KOPT-K1 (cell line): ENCODE results near the gene PRR5.

Experiments used
- H3K27ac ChIP-seq: fragments of 200-600 bp; sonication (generic); 2 replicates; pipeline ENCODE4 v1.5.1; 2016; ENCODE audit warnings: antibody characterized with exemption, mild to moderate bottlenecking, low read depth, low read length; ENCODE audit not compliant: poor library complexity, severe bottlenecking
- H3K36me3 ChIP-seq: fragments of 200-600 bp; sonication (generic); 2 replicates; pipeline ENCODE4 v1.5.1; 2017; ENCODE audit warnings: antibody characterized with exemption, mild to moderate bottlenecking, low read length, moderate library complexity; ENCODE audit not compliant: insufficient read depth
- H3K9me3 ChIP-seq: fragments of 200-600 bp; sonication (generic); 2 replicates; pipeline ENCODE4 v1.5.1; 2017; ENCODE audit warnings: antibody characterized with exemption, low read length, mild to moderate bottlenecking; ENCODE audit not compliant: insufficient read depth, poor library complexity, severe bottlenecking

Gene PRR5

DNA sequence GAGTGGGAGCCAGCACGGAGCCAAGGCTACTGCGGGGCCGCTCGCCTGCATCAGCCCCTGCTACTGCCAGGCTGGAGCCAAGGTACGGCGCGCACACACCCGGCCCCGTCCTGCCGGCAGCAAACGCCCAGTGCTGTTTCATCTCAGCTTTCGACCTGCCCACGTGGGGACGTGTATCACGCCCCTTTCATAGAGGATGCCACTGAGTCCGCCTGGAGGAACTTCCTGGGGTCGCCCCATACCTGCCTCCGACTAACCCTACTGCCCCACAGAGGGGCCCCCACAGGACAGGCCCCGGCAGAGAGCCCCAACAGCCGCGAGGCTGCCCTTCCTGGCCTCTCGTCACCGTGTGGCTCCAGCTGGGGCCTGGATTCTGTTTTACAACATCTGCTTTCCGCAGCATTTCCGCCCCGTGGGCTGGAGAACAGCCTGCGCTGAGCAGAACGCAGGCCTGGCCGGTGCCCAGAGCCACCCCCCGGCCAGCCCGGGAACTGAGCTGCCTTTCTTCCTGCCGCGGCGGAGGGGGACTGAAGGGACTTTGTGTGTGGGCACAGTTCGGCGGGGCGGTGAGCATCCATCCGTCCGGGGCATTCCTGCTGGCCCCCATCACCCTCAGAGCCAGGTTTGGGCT lies 27.5 kb downstream of the PRR5 start:
- H3K36me3 ChIP-seq: no peaks in the 10 kb centered on the region; the same call in 1 of the 2 replicates
- H3K27ac ChIP-seq: no peak overlapping the region
- no peaks in the 10 kb centered on the region for H3K9me3 ChIP-seq

GRCh38 chr22:44730022-44730393 lies 28.0 kb downstream of the PRR5 start:
- Histone ChIP-seq H3K9me3 (no peaks in the 10 kb centered on the region), H3K27ac (no peak overlapping the region), H3K36me3 (no peaks in the 10 kb centered on the region; the same call in 1 of the 2 replicates)

GRCh38 chr22:44730490-44731356 lies 28.7 kb downstream of the PRR5 start:
- H3K9me3 ChIP-seq: no peaks in the 10 kb centered on the region
- no peaks in the 10 kb centered on the region; the same call in 1 of the 2 replicates for H3K36me3 ChIP-seq
- no peak overlapping the region for H3K27ac ChIP-seq

DNA sequence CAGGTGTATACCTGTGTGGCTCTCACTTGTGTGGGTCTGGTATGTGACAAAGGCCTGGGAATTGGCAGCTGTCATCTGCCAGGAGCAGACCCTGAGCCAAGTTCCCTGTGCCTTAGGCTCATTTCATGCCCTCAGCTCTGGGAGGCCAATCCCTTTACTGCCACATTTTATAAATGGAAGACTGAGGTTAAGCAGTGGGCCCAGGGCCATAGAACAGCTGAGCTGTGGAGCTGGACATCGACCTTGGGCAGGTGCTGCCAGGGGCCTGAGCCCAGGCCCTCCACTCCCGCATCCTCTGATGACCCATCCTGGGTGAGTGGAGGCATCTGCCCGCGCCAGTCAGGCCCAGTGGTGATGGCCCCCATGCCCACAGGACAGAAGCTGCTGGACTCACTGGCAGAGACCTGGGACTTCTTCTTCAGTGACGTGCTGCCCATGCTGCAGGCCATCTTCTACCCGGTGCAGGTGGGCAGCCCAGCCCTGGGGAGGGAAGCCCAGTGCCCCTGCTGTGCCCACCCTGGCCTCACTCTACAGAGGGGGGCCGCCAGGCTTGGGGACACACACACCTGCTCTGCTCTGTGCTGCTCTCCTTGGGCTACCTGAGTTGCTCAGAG lies 29.5 kb downstream of the PRR5 start:
- H3K36me3 ChIP-seq: no peaks in the 10 kb centered on the region; the same call in 1 of the 2 replicates
- no peak overlapping the region for H3K27ac ChIP-seq
- H3K9me3 ChIP-seq: no peaks in the 10 kb centered on the region

- Histone ChIP-seq H3K36me3 (no peaks in the 10 kb centered on the region; the same call in 1 of the 2 replicates), H3K9me3 (no peaks in the 10 kb centered on the region), H3K27ac (no peak overlapping the region)
Observed at GRCh38 chr22:44732017-44732561, 30.1 kb downstream of the PRR5 start.

DNA sequence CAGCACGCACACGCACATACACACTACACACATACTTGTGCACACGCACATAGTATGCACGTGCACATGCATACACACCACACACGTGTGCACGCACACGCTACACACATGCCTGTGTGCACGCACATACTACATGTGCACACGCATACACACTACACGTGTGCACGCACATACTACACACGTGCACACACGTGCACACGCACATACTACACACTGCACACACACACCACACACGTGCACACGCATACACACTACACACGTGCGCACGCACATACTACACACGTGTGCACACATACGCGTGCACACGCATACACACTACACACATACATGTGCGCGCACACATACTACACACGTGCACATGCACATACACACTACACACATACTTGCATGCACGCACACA lies 30.7 kb downstream of the PRR5 start:
- Histone ChIP-seq H3K27ac (no peak overlapping the region), H3K9me3 (no peaks in the 10 kb centered on the region), H3K36me3 (no peaks in the 10 kb centered on the region; the same call in 1 of the 2 replicates)

DNA sequence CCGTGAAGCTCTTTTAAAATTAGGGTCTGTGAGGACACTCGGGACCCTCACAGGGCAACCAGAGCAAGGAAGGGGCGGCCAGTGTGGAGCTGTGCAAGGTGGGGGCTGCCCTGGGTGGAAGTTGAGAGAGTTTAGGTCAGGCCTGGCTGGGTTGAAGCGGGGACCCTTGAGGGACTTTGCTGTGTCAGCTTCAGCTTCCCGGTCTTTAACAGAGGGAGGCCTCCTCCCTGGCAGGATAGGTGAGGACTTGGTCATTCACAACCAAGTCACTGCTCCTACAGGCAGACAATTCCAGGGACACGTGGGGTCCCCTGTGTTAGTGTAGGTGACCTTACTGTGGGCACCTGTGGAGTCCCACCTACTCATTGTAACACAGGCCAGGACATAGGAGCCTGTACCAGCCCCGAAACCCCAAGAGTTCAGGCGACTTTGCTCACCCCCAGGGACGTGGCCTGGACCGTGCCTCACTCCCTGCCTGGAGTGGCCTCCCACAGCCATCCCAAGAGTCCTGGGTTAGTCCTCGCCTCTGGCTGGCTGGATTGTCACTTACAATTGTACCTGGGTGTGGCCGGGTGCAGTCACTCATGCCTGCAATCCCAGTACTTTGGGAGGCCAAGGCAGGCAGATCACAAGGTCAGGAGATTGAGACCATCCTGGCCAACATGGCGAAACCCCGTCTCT lies 31.6 kb downstream of the PRR5 start:
- H3K9me3 ChIP-seq: no peaks in the 10 kb centered on the region
- no peak overlapping the region for H3K27ac ChIP-seq
- H3K36me3 ChIP-seq: no peaks in the 10 kb centered on the region; the same call in 1 of the 2 replicates

- H3K9me3 ChIP-seq: no peaks in the 10 kb centered on the region
- no peak overlapping the region for H3K27ac ChIP-seq
- H3K36me3 ChIP-seq: no peaks in the 10 kb centered on the region; the same call in 1 of the 2 replicates
Observed at GRCh38 chr22:44734278-44734677, 32.3 kb downstream of the PRR5 start.

GRCh38 chr22:44734801-44735517 lies 33.0 kb downstream of the PRR5 start:
- H3K9me3 ChIP-seq: no peaks in the 10 kb centered on the region
- no peaks in the 10 kb centered on the region; the same call in 1 of the 2 replicates for H3K36me3 ChIP-seq
- no peak overlapping the region for H3K27ac ChIP-seq

DNA sequence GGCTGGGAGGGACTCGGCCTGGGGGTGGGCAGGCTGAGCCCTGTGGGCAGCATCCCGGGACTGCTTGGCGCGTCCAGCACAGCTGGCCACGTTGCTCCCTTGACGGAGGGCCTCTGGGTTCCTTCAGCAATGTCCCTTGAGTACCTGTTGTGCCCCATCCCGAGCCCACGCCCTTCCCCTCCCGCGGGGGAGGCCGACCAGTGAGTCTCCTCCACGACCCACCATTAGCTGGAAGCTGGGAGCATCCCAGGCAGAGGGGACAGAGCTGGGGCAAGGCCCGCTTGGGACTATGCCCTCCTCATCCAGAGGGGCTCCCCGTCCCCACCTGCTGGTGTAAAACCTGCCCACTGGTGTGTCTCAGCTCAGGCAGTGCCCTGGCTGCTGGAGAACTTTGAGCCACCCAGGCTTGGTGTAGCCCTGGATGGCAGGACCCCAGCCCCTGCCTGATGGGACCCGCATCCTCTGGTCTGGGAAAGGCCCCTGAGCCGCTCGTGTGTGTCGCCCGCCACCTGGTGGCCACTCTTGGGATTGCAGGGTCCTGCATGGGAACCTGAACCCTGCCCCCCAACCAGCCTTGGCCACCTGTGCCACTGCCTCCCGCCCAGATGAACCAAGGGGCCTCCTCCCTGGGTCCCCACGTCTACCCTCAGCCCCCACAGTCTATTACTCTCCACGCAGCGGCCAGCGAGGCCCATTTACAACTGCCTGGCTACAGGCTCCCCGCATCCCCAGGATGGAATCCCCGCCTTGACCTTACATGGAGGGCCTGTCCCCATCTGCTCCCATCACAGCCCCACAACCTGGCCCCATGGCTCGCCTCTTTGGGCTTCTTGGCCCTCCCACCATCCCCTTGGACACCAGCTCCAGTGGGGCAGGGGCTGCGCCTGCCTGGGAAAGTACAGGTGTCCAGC lies 33.8 kb downstream of the PRR5 start:
- no peak overlapping the region for H3K27ac ChIP-seq
- no peaks in the 10 kb centered on the region; the same call in 1 of the 2 replicates for H3K36me3 ChIP-seq
- H3K9me3 ChIP-seq: no peaks in the 10 kb centered on the region

DNA sequence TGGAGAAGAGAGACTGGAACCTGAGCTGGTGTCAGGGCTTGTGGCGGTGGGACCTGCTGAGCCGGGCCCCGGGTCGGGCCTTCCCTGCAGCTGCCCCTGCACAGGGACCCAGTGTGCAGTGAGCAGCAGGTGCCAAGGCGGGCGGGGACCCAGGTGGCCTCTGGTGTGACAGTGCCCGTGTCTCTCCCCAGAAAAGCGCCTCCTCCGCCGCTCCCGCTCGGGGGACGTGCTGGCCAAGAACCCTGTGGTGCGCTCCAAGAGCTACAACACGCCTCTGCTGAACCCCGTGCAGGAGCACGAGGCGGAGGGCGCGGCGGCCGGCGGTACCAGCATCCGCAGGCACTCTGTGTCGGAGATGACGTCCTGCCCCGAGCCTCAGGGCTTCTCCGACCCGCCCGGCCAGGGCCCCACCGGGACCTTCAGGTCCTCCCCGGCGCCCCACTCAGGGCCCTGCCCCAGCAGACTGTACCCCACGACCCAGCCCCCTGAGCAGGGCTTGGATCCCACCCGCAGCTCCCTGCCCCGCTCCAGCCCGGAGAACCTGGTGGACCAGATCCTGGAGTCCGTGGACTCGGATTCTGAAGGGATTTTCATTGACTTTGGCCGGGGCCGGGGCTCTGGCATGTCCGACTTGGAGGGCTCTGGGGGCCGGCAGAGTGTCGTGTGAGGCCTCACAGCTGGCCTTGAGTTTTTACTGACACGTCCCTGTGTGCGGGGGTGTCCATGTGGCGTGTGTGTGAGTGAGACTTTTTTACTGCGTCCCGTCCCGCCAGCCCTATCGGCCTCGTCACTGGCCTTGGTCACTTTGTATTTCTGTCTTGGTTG lies 34.8 kb downstream of the PRR5 start:
- Histone ChIP-seq H3K36me3 (no peaks in the 10 kb centered on the region; the same call in 1 of the 2 replicates), H3K9me3 (no peaks in the 10 kb centered on the region), H3K27ac (no peak overlapping the region)

GRCh38 chr22:44737406-44738346 lies 35.7 kb downstream of the PRR5 start:
- Histone ChIP-seq H3K9me3 (no peaks in the 10 kb centered on the region), H3K27ac (no peak overlapping the region), H3K36me3 (no peaks in the 10 kb centered on the region; the same call in 1 of the 2 replicates)
